GM12892 (cell line): ENCODE data around the gene CEP164.

Experiments used
- POLR2A ChIP-seq: IDR thresholded peaks from 2 replicates; pipeline ENCODE4 v1.6.1; 2011; ENCODE audit warnings: low read depth, low read length, control low read depth
- POLR2AphosphoS5 ChIP-seq: IDR thresholded peaks from 2 replicates; pipeline ENCODE4 v1.6.1; 2011; ENCODE audit warnings: low read depth, low read length, control low read depth

GRCh38 chr11:117423046-117423575, 95.5 kb downstream of the CEP164 start:
- TF ChIP-seq POLR2AphosphoS5, result no peak
- no peak for TF ChIP-seq POLR2A
